NT2/D1 (cell line): ENCODE data around the gene UNC5C.

Experiments used
- DNase-seq: peaks from one replicate; pipeline ENCODE4 v3.0.0-alpha.2; 2011; ENCODE audit warnings: low read depth, low spot score
- H3K27me3 ChIP-seq: 2 replicates; pipeline ENCODE4 v1.6.0; 2011; ENCODE audit warnings: mild to moderate bottlenecking; ENCODE audit not compliant: insufficient read length, insufficient read depth
- H3K36me3 ChIP-seq: 2 replicates; pipeline ENCODE4 v1.6.1; 2011; ENCODE audit warnings: mild to moderate bottlenecking, low read length, mixed read lengths; ENCODE audit not compliant: insufficient read depth, insufficient read length
- H3K4me1 ChIP-seq: 2 replicates; pipeline ENCODE4 v1.5.1; 2011; ENCODE audit not compliant: insufficient read depth, insufficient read length
- H3K4me3 ChIP-seq: 2 replicates; pipeline ENCODE4 v1.5.1; 2011; ENCODE audit warnings: low read depth; ENCODE audit not compliant: insufficient read length
- H3K9ac ChIP-seq: 2 replicates; pipeline ENCODE4 v1.6.0; 2011; ENCODE audit warnings: low read depth; ENCODE audit not compliant: insufficient read length
- H3K9me3 ChIP-seq: 2 replicates; pipeline ENCODE4 v1.5.1; 2011; ENCODE audit warnings: mild to moderate bottlenecking, low read length; ENCODE audit not compliant: insufficient read depth
- SUZ12 ChIP-seq: IDR thresholded peaks from 2 replicates; pipeline ENCODE4 v1.6.1; 2011; ENCODE audit not compliant: insufficient read length, insufficient read depth; ENCODE audit errors: extremely low read depth
- YY1 ChIP-seq: IDR thresholded peaks from 2 replicates; pipeline ENCODE4 v1.6.1; 2011; ENCODE audit not compliant: insufficient read length, insufficient read depth
- ZNF274 ChIP-seq: IDR thresholded peaks from 2 replicates; pipeline ENCODE4 v1.6.1; 2011; ENCODE audit warnings: mild to moderate bottlenecking, low read depth, low read length

Gene UNC5C

GRCh38 chr4:95304898-95305297 lies 243.9 kb downstream of the UNC5C start:
- TF ChIP-seq YY1 (no peak), SUZ12 (no peak), ZNF274 (no peak)
- Histone ChIP-seq H3K4me1 (no peaks in the 10 kb centered on the region), H3K9ac (no peak overlapping the region), H3K4me3 (no peak overlapping the region), H3K9me3 (no peaks in the 10 kb centered on the region), H3K36me3 (no peaks in the 10 kb centered on the region), H3K27me3 (no peaks in the 10 kb centered on the region)
- DNase-seq: peak; percentile 28

- TF ChIP-seq YY1 (no peak), ZNF274 (no peak), SUZ12 (no peak)
- Histone ChIP-seq H3K27me3 (no peaks in the 10 kb centered on the region), H3K4me1 (no peaks in the 10 kb centered on the region), H3K9me3 (no peaks in the 10 kb centered on the region), H3K9ac (no peak overlapping the region), H3K36me3 (no peaks in the 10 kb centered on the region), H3K4me3 (no peak overlapping the region)
- no peak for DNase-seq
Measured at GRCh38 chr4:95300304-95300703, 248.5 kb downstream of the UNC5C start.

- H3K27me3 ChIP-seq: no peaks in the 10 kb centered on the region
- no peak overlapping the region for H3K4me3 ChIP-seq
- H3K9me3 ChIP-seq: no peaks in the 10 kb centered on the region
- H3K9ac ChIP-seq: no peak overlapping the region
- no peak for DNase-seq
- TF ChIP-seq SUZ12: no peak
- no peak for TF ChIP-seq ZNF274
- no peak for TF ChIP-seq YY1
- no peaks in the 10 kb centered on the region for H3K4me1 ChIP-seq
- H3K36me3 ChIP-seq: no peaks in the 10 kb centered on the region
Measured at GRCh38 chr4:95296052-95296451, 252.7 kb downstream of the UNC5C start.

- H3K4me3 ChIP-seq: no peak overlapping the region
- no peaks in the 10 kb centered on the region for H3K36me3 ChIP-seq
- no peak overlapping the region for H3K9ac ChIP-seq
- TF ChIP-seq YY1: no peak
- no peak for TF ChIP-seq SUZ12
- no peak for TF ChIP-seq ZNF274
- no peaks in the 10 kb centered on the region for H3K27me3 ChIP-seq
- H3K9me3 ChIP-seq: no peaks in the 10 kb centered on the region
- DNase-seq: no peak
- H3K4me1 ChIP-seq: no peaks in the 10 kb centered on the region
Measured at GRCh38 chr4:95295157-95295556, 253.6 kb downstream of the UNC5C start.

GRCh38 chr4:95294321-95294720 lies 254.5 kb downstream of the UNC5C start:
- Histone ChIP-seq H3K9me3 (no peaks in the 10 kb centered on the region), H3K27me3 (no peaks in the 10 kb centered on the region), H3K36me3 (no peaks in the 10 kb centered on the region), H3K4me1 (no peaks in the 10 kb centered on the region), H3K9ac (no peak overlapping the region), H3K4me3 (no peak overlapping the region)
- TF ChIP-seq YY1 (no peak), SUZ12 (no peak), ZNF274 (no peak)
- no peak for DNase-seq

GRCh38 chr4:95293014-95293413 lies 255.8 kb downstream of the UNC5C start:
- no peak overlapping the region for H3K4me3 ChIP-seq
- TF ChIP-seq SUZ12: no peak
- no peak for TF ChIP-seq YY1
- TF ChIP-seq ZNF274: no peak
- H3K36me3 ChIP-seq: no peaks in the 10 kb centered on the region
- no peak overlapping the region for H3K9ac ChIP-seq
- H3K9me3 ChIP-seq: peaks cover 7% of the 10 kb centered on the region
- H3K4me1 ChIP-seq: no peaks in the 10 kb centered on the region
- H3K27me3 ChIP-seq: no peaks in the 10 kb centered on the region
- DNase-seq: no peak

GRCh38 chr4:95290702-95291101 lies 258.1 kb downstream of the UNC5C start:
- Histone ChIP-seq H3K9me3 (peaks cover 7% of the 10 kb centered on the region), H3K9ac (no peak overlapping the region), H3K4me3 (no peak overlapping the region), H3K4me1 (no peaks in the 10 kb centered on the region), H3K36me3 (no peaks in the 10 kb centered on the region), H3K27me3 (no peaks in the 10 kb centered on the region)
- no peak for DNase-seq
- TF ChIP-seq SUZ12 (no peak), YY1 (no peak), ZNF274 (no peak)
